B cell (primary cell): ENCODE measurements around the gene PNPLA3. TPM values are rescaled to one million over a fixed set of nuclear protein-coding genes. Genes with fewer than 3 reads are reported as not detected.

Experiments used
- ATAC-seq: fragments of 200-7000 bp; cut with Tn5 transposase; one replicate; pipeline ENCODE4 v1.10.0; 2021; ENCODE audit warnings: low read depth, mild to moderate bottlenecking, moderate number of reproducible peaks, moderate library complexity
- CTCF ChIA-PET: fragments of 350-600 bp; sonication (Branson Sonifier 250); formaldehyde crosslinking; loops from one replicate; lab custom pipeline; 2021; ENCODE audit warnings: antibody characterized with exemption, inconsistent platforms; lab: Charles Lee
- POLR2A ChIA-PET: fragments of 350-600 bp; sonication (Branson Sonifier 250); formaldehyde crosslinking; loops from one replicate; lab custom pipeline; 2021; ENCODE audit warnings: antibody characterized with exemption; lab: Charles Lee
- DNase-seq: peaks from one replicate; pipeline ENCODE4 v3.0.0; 2013
- H2AFZ ChIP-seq: 2 replicates; pipeline ENCODE4 v1.6.1; 2012; ENCODE audit warnings: mild to moderate bottlenecking, low read depth, low read length; ENCODE audit not compliant: insufficient read depth, poor library complexity, severe bottlenecking
- H3K27ac ChIP-seq, 2 donors: 1 replicate in 1 of 2; 2 replicates in 1 of 2; pipeline ENCODE4 v1.5.1; 2012 to 2013; ENCODE audit warnings: low read length in 2 of 2, mild to moderate bottlenecking in 2 of 2, moderate library complexity in 1 of 2
- H3K27me3 ChIP-seq, 4 experiments: fragments of 200-600 bp in 1 of 4; sonication (generic) in 1 of 4; replicated peaks in 1 of 4; 1 replicate in 2 of 4; 2 replicates in 2 of 4; pipeline versions ENCODE4 v1.6.1 to v1.7.0; 2013 to 2016; ENCODE audit warnings: low read length in 3 of 4, mild to moderate bottlenecking in 2 of 4, mixed read lengths in 1 of 4, moderate library complexity in 1 of 4; ENCODE audit not compliant: insufficient read depth in 4 of 4, control insufficient read depth in 3 of 4; ENCODE audit errors: control extremely low read depth in 1 of 4
- H3K36me3 ChIP-seq, 2 experiments: replicated peaks in 1 of 2; 1 replicate in 1 of 2; 2 replicates in 1 of 2; pipeline versions ENCODE4 v1.6.1 to v1.7.1; 2013; ENCODE audit warnings: low read length in 1 of 2; ENCODE audit not compliant: insufficient read depth in 2 of 2, control insufficient read depth in 1 of 2; ENCODE audit errors: control extremely low read depth in 1 of 2, extremely low read depth in 1 of 2
- H3K4me1 ChIP-seq, 2 donors: fragments of 200-600 bp in 1 of 2; sonication (generic) in 1 of 2; 1 replicate in 1 of 2; 2 replicates in 1 of 2; pipeline versions ENCODE4 v1.5.1 to v1.6.1; 2013 to 2017; ENCODE audit warnings: low read length in 2 of 2; ENCODE audit not compliant: control insufficient read depth in 2 of 2, insufficient read depth in 2 of 2
- H3K4me2 ChIP-seq: replicated peaks from 2 replicates; pipeline ENCODE3; 2012; ENCODE audit warnings: mild to moderate bottlenecking, low read depth, low read length; ENCODE audit not compliant: poor library complexity, severe bottlenecking
- H3K4me3 ChIP-seq, 5 experiments: fragments of 200-600 bp in 1 of 5; sonication (generic) in 1 of 5; 1 replicate in 3 of 5; 2 replicates in 2 of 5; pipeline versions ENCODE4 v1.5.1 to v1.7.0; 2011 to 2016; ENCODE audit warnings: low read length in 4 of 5, mild to moderate bottlenecking in 4 of 5, low read depth in 2 of 5, control low read depth in 1 of 5, moderate library complexity in 1 of 5; ENCODE audit not compliant: insufficient read depth in 1 of 5; ENCODE audit errors: control extremely low read depth in 1 of 5, extremely low read depth in 1 of 5
- H3K79me2 ChIP-seq: fragments of 200-600 bp; sonication (generic); one replicate; pipeline ENCODE4 v1.6.0; 2016; ENCODE audit warnings: low read length; ENCODE audit not compliant: control insufficient read depth, insufficient read depth
- H3K9ac ChIP-seq: fragments of 200-600 bp; sonication (generic); 2 replicates; pipeline ENCODE4 v1.6.1; 2017; ENCODE audit warnings: mild to moderate bottlenecking, low read length, moderate library complexity
- H3K9me3 ChIP-seq, 3 donors: one replicate each; pipeline versions ENCODE4 v1.6.1 to v1.7.1; 2013; ENCODE audit warnings: low read length in 2 of 3; ENCODE audit not compliant: control insufficient read depth in 2 of 3, insufficient read depth in 1 of 3; ENCODE audit errors: control extremely low read depth in 1 of 3
- H4K20me1 ChIP-seq: 2 replicates; pipeline ENCODE4 v1.6.0; 2012; ENCODE audit warnings: mild to moderate bottlenecking, low read length; ENCODE audit not compliant: insufficient read depth, control insufficient read depth, poor library complexity, severe bottlenecking
- H3K27ac Mint-ChIP-seq: one replicate; pipeline ENCODE4 v1.8.0; 2021; ENCODE audit warnings: mixed read lengths
- H3K27me3 Mint-ChIP-seq: one replicate; pipeline ENCODE4 v1.8.0; 2021; ENCODE audit warnings: mixed read lengths
- H3K4me1 Mint-ChIP-seq: one replicate; pipeline ENCODE4 v1.8.0; 2021; ENCODE audit warnings: mixed read lengths
- H3K4me3 Mint-ChIP-seq: one replicate; pipeline ENCODE4 v1.8.0; 2021; ENCODE audit warnings: mixed read lengths
- H3K9me3 Mint-ChIP-seq: one replicate; pipeline ENCODE4 v1.8.0; 2022; ENCODE audit warnings: mixed read lengths; ENCODE audit not compliant: insufficient read depth
- EZH2 ChIP-seq: IDR thresholded peaks from 2 replicates; pipeline ENCODE4 v1.6.1; 2012; ENCODE audit warnings: borderline replicate concordance, low read depth, mild to moderate bottlenecking, moderate library complexity, low read length; ENCODE audit not compliant: insufficient read depth, poor library complexity, severe bottlenecking
- WGBS: methylation state at CpG from one replicate; pipeline ENCODE4 v1.1.5; 2013; ENCODE audit warnings: missing lambda C conversion rate; ENCODE audit not compliant: insufficient coverage; 5-methylcytosine and 5-hydroxymethylcytosine counted together
- intact Hi-C: fragments of 100-400 bp; cut with micrococcal nuclease; formaldehyde crosslinking; loops from one replicate; pipeline ENCODE4 v1.10.0; 2022
- polyA plus RNA-seq: library from polyadenylated mRNA; depleted of rRNA; stranded (reverse); fragments of >200 nt; gene quantifications from 2 replicates; pipeline ENCODE4 v1.2.3, GENCODE V29; 2012
- total RNA-seq, 2 donors: library from RNA; stranded (reverse); fragments of 120-200 nt in 1 of 2; gene quantifications; 1 replicate in 1 of 2; 2 replicates in 1 of 2; pipeline versions ENCODE4 v1.2.3 to v1.2.4, GENCODE V29; 2013 to 2022
- TF ChIP-seq, protein P1 (sequence below): fragments of 200-600 bp; IDR thresholded peaks from one replicate; pipeline ENCODE4 v1.8.0; 2022; ENCODE audit warnings: antibody characterized with exemption, mild to moderate bottlenecking

PNPLA3 gene
- total and polyA plus RNA-seq, 2 donors (not counting 1 experiment from before 2014, with no cell fraction given): 0.15 TPM; not detected in 1

DNA sequence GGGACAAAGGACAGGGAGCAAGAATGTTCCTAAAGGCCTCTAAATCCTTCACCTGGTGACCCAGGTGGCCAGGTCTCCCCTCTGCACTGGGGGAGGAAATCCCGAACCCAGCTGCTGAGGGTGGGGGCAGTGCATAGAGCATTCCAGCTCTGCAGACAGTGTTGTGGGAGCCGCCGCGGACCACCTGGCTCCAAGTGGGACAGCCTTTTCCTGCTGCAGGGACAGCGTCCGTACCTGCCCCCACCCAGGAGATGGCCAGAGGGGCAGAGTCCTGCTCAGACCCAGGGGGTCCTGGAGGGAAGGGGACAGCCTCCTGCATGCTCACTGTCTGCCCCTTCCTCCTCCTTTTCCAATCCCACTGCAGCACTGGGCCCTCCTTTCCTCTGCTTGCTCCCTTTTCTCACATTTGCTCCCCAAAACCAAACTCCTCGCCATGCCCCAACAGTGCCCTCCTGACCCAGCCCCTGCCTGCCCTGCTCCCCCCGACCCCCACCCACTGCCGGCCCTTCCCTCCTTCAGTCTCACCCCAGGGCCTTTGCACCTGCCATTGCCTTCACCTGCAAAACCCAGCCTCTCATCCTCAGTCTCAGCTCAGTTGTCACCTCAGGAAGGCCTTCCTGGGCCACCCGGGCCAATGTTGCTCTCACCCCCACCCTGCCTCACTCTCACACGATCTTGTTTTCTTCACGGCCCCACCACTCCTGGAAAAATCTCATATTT is 44.6 kb upstream of the PNPLA3 start:
- DNase-seq: no peak
- Histone ChIP-seq H3K4me2 (no peak overlapping the region), H2AFZ (no peak overlapping the region), H3K9me3 (peaks cover 0 to 3% (median 0%) of the 10 kb centered on the region in 3 donors), H3K9ac (no peak overlapping the region), H3K4me1 (no peaks in the 10 kb centered on the region), H3K79me2 (no peaks in the 10 kb centered on the region), H3K4me3 (no peak overlapping the region), H3K27ac (no peak overlapping the region), H3K36me3 (no peaks in the 10 kb centered on the region), H3K27me3 (peaks cover 0 to 6% (median 0%) of the 10 kb centered on the region in 4 experiments), H4K20me1 (no peaks in the 10 kb centered on the region)
- peaks cover 41% of the 10 kb centered on the region for H3K27me3 Mint-ChIP-seq
- no peaks in the 10 kb centered on the region for H3K9me3 Mint-ChIP-seq
- 76% methylated on average over 12 of the region's 12 CpGs for WGBS
- ChIA-PET CTCF (no interaction called here), POLR2A (no interaction called here)
- no peak overlapping the region for H3K27ac Mint-ChIP-seq
- intact Hi-C loops: no loop called here
- ATAC-seq: no peak
- TF ChIP-seq, protein P1, sequence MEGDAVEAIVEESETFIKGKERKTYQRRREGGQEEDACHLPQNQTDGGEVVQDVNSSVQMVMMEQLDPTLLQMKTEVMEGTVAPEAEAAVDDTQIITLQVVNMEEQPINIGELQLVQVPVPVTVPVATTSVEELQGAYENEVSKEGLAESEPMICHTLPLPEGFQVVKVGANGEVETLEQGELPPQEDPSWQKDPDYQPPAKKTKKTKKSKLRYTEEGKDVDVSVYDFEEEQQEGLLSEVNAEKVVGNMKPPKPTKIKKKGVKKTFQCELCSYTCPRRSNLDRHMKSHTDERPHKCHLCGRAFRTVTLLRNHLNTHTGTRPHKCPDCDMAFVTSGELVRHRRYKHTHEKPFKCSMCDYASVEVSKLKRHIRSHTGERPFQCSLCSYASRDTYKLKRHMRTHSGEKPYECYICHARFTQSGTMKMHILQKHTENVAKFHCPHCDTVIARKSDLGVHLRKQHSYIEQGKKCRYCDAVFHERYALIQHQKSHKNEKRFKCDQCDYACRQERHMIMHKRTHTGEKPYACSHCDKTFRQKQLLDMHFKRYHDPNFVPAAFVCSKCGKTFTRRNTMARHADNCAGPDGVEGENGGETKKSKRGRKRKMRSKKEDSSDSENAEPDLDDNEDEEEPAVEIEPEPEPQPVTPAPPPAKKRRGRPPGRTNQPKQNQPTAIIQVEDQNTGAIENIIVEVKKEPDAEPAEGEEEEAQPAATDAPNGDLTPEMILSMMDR: no peak
- TF ChIP-seq EZH2: no peak
- no peaks in the 10 kb centered on the region for H3K4me1 Mint-ChIP-seq
- H3K4me3 Mint-ChIP-seq: no peak overlapping the region

DNA sequence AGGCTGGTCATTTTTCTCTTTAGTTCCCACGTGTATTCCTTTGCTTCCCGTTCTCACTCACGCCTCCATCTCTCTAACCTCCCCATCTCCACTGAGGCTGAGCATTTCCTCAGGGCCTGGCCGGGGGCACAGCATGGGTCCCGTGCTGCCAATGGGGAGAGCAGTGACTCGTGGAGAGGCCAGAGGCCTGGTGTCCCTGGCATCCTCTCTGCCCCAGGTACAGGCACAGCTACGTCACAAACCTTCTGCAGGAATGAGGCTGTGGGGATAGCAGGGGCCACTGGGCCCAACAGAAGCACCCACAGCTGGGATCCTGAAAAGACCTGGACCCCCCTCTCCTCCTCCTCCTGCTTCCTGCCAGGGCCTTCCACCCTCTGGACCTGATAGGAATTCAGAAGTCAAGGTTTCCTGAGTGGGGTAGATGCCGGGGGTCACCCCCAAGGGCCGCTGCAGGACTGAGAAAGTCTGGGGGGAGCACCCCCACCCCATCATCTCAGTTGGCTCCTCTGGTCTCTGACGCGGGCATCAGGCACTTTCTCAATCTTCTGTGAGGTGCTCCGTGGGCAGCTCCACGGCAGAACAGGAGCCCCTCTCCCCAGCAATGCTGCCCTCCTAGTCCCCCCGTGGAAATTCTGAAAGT is 43.6 kb upstream of the PNPLA3 start:
- intact Hi-C loops: no loop called here
- Histone ChIP-seq H3K27ac (no peak overlapping the region), H3K79me2 (no peaks in the 10 kb centered on the region), H4K20me1 (no peaks in the 10 kb centered on the region), H3K4me2 (no peak overlapping the region), H3K27me3 (peaks cover 0 to 8% (median 0%) of the 10 kb centered on the region in 4 experiments), H3K9me3 (no peaks in the 10 kb centered on the region), H3K4me1 (peaks cover 0 to 5% of the 10 kb centered on the region in 2 donors), H2AFZ (no peak overlapping the region), H3K36me3 (no peaks in the 10 kb centered on the region), H3K9ac (no peak overlapping the region), H3K4me3 (no peak overlapping the region)
- WGBS: 74% methylated on average over 13 of the region's 14 CpGs
- Mint-ChIP-seq H3K27me3 (peaks cover 33% of the 10 kb centered on the region), H3K4me1 (peaks cover 4% of the 10 kb centered on the region), H3K27ac (no peak overlapping the region), H3K9me3 (no peaks in the 10 kb centered on the region), H3K4me3 (no peak overlapping the region)
- ChIA-PET POLR2A (no interaction called here), CTCF (no interaction called here)
- no peak for DNase-seq
- TF ChIP-seq, protein P1: no peak
- no peak for TF ChIP-seq EZH2
- no peak for ATAC-seq
